Endothelial cell of umbilical vein (primary cell): ENCODE results near the gene FBXO40. TPM values are rescaled to one million over a fixed set of nuclear protein-coding genes. Genes with fewer than 3 reads are reported as not detected.

Experiments used
- BruUV-seq: library from RNA; stranded (reverse); fragments of 400-500 nt; replicated peaks from 2 replicates; lab custom pipeline; 2021; lab: Mats Ljungman, UMichigan
- CTCF ChIA-PET: fragments of 300-600, 350-600 bp; sonication (Branson Sonifier 250); formaldehyde crosslinking; loops from one replicate; lab custom pipeline; 2021; ENCODE audit warnings: antibody characterized with exemption, inconsistent platforms; lab: Charles Lee
- POLR2A ChIA-PET: fragments of 300-600, 350-600 bp; sonication (Branson Sonifier 250); formaldehyde crosslinking; loops from one replicate; lab custom pipeline; 2021; ENCODE audit warnings: antibody characterized with exemption, inconsistent platforms; lab: Charles Lee
- DNase-seq: peaks from one replicate; pipeline ENCODE4 v3.0.0-alpha.2; 2011; ENCODE audit warnings: low read depth, low spot score
- FAIRE-seq: peaks from 2 replicates; lab custom pipeline; 2011; peaks lifted over from hg19 to GRCh38; lab: Jason Lieb, UNC
- H2AFZ ChIP-seq: 2 replicates; pipeline ENCODE4 v1.6.0; 2012; ENCODE audit warnings: low read depth, low read length, control low read depth, inconsistent platforms
- H3K27ac ChIP-seq: 2 replicates; pipeline ENCODE4 v1.5.1; 2011; ENCODE audit warnings: low read depth, mild to moderate bottlenecking, control low read depth, low read length, moderate library complexity; ENCODE audit not compliant: insufficient read depth
- H3K27me3 ChIP-seq, 2 experiments: 2 replicates each; pipeline versions ENCODE4 v1.6.0 to v1.6.1; 2011; ENCODE audit warnings: low read length in 2 of 2, mixed read lengths in 1 of 2; ENCODE audit not compliant: control insufficient read depth in 2 of 2, insufficient read depth in 2 of 2
- H3K36me3 ChIP-seq, 2 experiments: 2 replicates in 1 of 2; 3 replicates in 1 of 2; pipeline ENCODE4 v1.5.1; 2011; ENCODE audit warnings: low read length in 2 of 2, mild to moderate bottlenecking in 1 of 2, moderate library complexity in 1 of 2; ENCODE audit not compliant: control insufficient read depth in 2 of 2, insufficient read depth in 2 of 2; ENCODE audit errors: extremely low read depth in 1 of 2
- H3K4me1 ChIP-seq: 3 replicates; pipeline ENCODE4 v1.5.1; 2011; ENCODE audit warnings: mild to moderate bottlenecking, low read length; ENCODE audit not compliant: control insufficient read depth, insufficient read depth; ENCODE audit errors: extremely low read depth
- H3K4me2 ChIP-seq: 2 replicates; pipeline ENCODE4 v1.6.1; 2011; ENCODE audit warnings: low read length, control low read depth, mixed read lengths; ENCODE audit not compliant: insufficient read depth
- H3K4me3 ChIP-seq, 3 experiments: fragments of 200-600 bp in 1 of 3; sonication (generic), shearing (Covaris generic) in 1 of 3; replicated peaks in 1 of 3; 2 replicates each; pipeline ENCODE4 v1.5.1; 2011 to 2016; ENCODE audit warnings: control low read depth in 3 of 3, low read length in 3 of 3, mild to moderate bottlenecking in 2 of 3, inconsistent platforms in 1 of 3, low read depth in 1 of 3, moderate library complexity in 1 of 3; ENCODE audit not compliant: insufficient read depth in 1 of 3
- H3K79me2 ChIP-seq: 2 replicates; pipeline ENCODE4 v1.6.0; 2012; ENCODE audit warnings: low read length, inconsistent platforms; ENCODE audit not compliant: control insufficient read depth, insufficient read depth
- H3K9ac ChIP-seq: replicated peaks from 2 replicates; pipeline ENCODE3; 2011; ENCODE audit warnings: low read length, control low read depth; ENCODE audit not compliant: insufficient read depth; ENCODE audit errors: extremely low read depth
- H3K9me1 ChIP-seq: replicated peaks from 3 replicates; pipeline ENCODE4 v1.6.0; 2011; ENCODE audit warnings: mild to moderate bottlenecking, low read length; ENCODE audit not compliant: control insufficient read depth, insufficient read depth; ENCODE audit errors: extremely low read depth
- H3K9me3 ChIP-seq: replicated peaks from 2 replicates; pipeline ENCODE4 v1.5.1; 2012; ENCODE audit warnings: low read length, inconsistent platforms; ENCODE audit not compliant: control insufficient read depth, insufficient read depth
- H4K20me1 ChIP-seq: replicated peaks from 2 replicates; pipeline ENCODE3; 2011; ENCODE audit warnings: mild to moderate bottlenecking, low read length; ENCODE audit not compliant: control insufficient read depth, insufficient read depth; ENCODE audit errors: extremely low read depth
- CTCF ChIP-seq, 2 donors: IDR thresholded peaks; 1 replicate in 1 of 2; 2 replicates in 1 of 2; pipeline ENCODE4 v1.5.1; 2011; ENCODE audit warnings: low read length in 2 of 2, mild to moderate bottlenecking in 2 of 2, moderate library complexity in 2 of 2, control low read depth in 1 of 2, inconsistent platforms in 1 of 2, low read depth in 1 of 2; ENCODE audit not compliant: insufficient read depth in 1 of 2; ENCODE audit errors: extremely low read depth in 1 of 2
- EZH2 ChIP-seq: IDR thresholded peaks from 2 replicates; pipeline ENCODE4 v1.6.1; 2012; ENCODE audit warnings: borderline replicate concordance, low read depth, mild to moderate bottlenecking, moderate library complexity, low read length, inconsistent platforms; ENCODE audit not compliant: severe bottlenecking
- FOS ChIP-seq: IDR thresholded peaks from 2 replicates; pipeline ENCODE4 v1.6.1; 2011; ENCODE audit warnings: mild to moderate bottlenecking, low read length, moderate library complexity, borderline replicate concordance; ENCODE audit not compliant: insufficient read depth
- GATA2 ChIP-seq: IDR thresholded peaks from 2 replicates; pipeline ENCODE4 v1.7.0; 2011; ENCODE audit warnings: low read depth, mild to moderate bottlenecking, moderate library complexity, mixed read lengths, low read length; ENCODE audit not compliant: insufficient read length, insufficient read depth
- JUN ChIP-seq: IDR thresholded peaks from 2 replicates; pipeline ENCODE4 v1.6.1; 2011; ENCODE audit warnings: borderline replicate concordance, low read depth; ENCODE audit not compliant: insufficient read length, insufficient read depth
- MAX ChIP-seq: IDR thresholded peaks from 2 replicates; pipeline ENCODE4 v1.6.1; 2011; ENCODE audit not compliant: insufficient read depth, insufficient read length
- MYC ChIP-seq: IDR thresholded peaks from one replicate; pipeline ENCODE4 v1.6.1; 2011; ENCODE audit warnings: mild to moderate bottlenecking, low read depth, low read length
- POLR2A ChIP-seq: IDR thresholded peaks from 2 replicates; pipeline ENCODE4 v1.6.1; 2012; ENCODE audit warnings: low read depth, mild to moderate bottlenecking, control low read depth, low read length
- POLR2AphosphoS5 ChIP-seq: IDR thresholded peaks from 2 replicates; pipeline ENCODE4 v1.6.1; 2012; ENCODE audit warnings: low read depth, mild to moderate bottlenecking, control low read depth, low read length, moderate library complexity; ENCODE audit not compliant: insufficient read depth
- dilution Hi-C: fragments of 300-500 bp; cut with MboI; formaldehyde crosslinking; loops from one replicate; pipeline ENCODE4 v1.15.0; 2019; ENCODE audit warnings: low sequenced_read_pairs; ENCODE audit not compliant: extremely low pct_ligation_motif_present
- intact Hi-C: fragments of 100-400 bp; cut with micrococcal nuclease; formaldehyde crosslinking; loops from one replicate; pipeline ENCODE4 v1.10.0; 2022
- polyA plus RNA-seq, 4 experiments: library from polyadenylated mRNA; depleted of rRNA in 3 of 4; stranded (reverse) in 3 of 4; unstranded in 1 of 4; fragments of >200 nt; gene quantifications; 2 replicates each; pipeline versions ENCODE4 v1.2.1 to v1.2.3, GENCODE V29; 2011 to 2012; ENCODE audit warnings: missing spikeins in 1 of 4
- total RNA-seq: library from RNA; stranded (reverse); gene quantifications from 2 replicates; pipeline ENCODE4 v1.2.3, GENCODE V29; 2021

FBXO40 gene
- total and polyA plus RNA-seq, 2 donors (not counting 3 experiments of a cell fraction or from before 2014, with no cell fraction given) = not detected

- BruUV-seq = no TSS peak
- ChIA-PET POLR2A (no interaction called here), CTCF (no interaction called here)
Measured at GRCh38 chr3:121627622-121628021, 34.4 kb downstream of the FBXO40 start.

More at GRCh38 chr3:121627622-121628021, 34.4 kb downstream of the FBXO40 start:
- Histone ChIP-seq H3K9me1 (no peaks in the 10 kb centered on the region), H4K20me1 (no peaks in the 10 kb centered on the region), H3K36me3 (peaks cover 0 to 2% of the 10 kb centered on the region in 2 experiments), H3K9ac (no peak overlapping the region), H3K79me2 (no peaks in the 10 kb centered on the region), H3K27me3 (no peaks in the 10 kb centered on the region), H2AFZ (no peak overlapping the region), H3K27ac (no peak overlapping the region), H3K9me3 (no peaks in the 10 kb centered on the region), H3K4me1 (no peaks in the 10 kb centered on the region), H3K4me2 (no peak overlapping the region), H3K4me3 (no peak overlapping the region)
- dilution Hi-C loops = no loop called here
- FAIRE-seq = no peak
- TF ChIP-seq EZH2 = no peak
- TF ChIP-seq MYC = no peak
- no peak for TF ChIP-seq FOS
- TF ChIP-seq JUN = no peak
- TF ChIP-seq POLR2A = no peak
- no peak for TF ChIP-seq GATA2
- no peak for TF ChIP-seq CTCF (IDR thresholded peaks at IDR 0.05; ENCODE audit: extremely low read depth in 1 of 2, insufficient read depth in 1 of 2, low read depth in 1 of 2, low read length in 2 of 2)
- TF ChIP-seq POLR2AphosphoS5 = no peak
- TF ChIP-seq MAX = no peak
- no peak for DNase-seq
- intact Hi-C loops = no loop called here
